Uterus (tissue), 4 donors: ENCODE measurements around the gene UBR1. TPM values are rescaled to one million over a fixed set of nuclear protein-coding genes. Genes with fewer than 3 reads are reported as not detected.

Source experiments
- DNase-seq, 2 donors: peaks; one replicate each; pipeline ENCODE4 v3.0.0-alpha.2; 2019 to 2020
- H3K27ac ChIP-seq, 2 donors: fragments of 200-600 bp; sonication (generic); 1 replicate in 1 of 2; 2 replicates in 1 of 2; pipeline ENCODE4 v1.5.1; 2016 to 2018
- H3K27me3 ChIP-seq, 2 donors: fragments of 200-600 bp; sonication (generic); one replicate each; pipeline ENCODE4 v1.5.1; 2018 to 2019; ENCODE audit warnings: control low read depth in 1 of 2
- H3K36me3 ChIP-seq, 2 donors: fragments of 200-600 bp; sonication (generic); one replicate each; pipeline ENCODE4 v1.5.1; 2019; ENCODE audit warnings: control low read depth in 1 of 2
- H3K4me1 ChIP-seq, 2 donors: fragments of 200-600 bp; sonication (generic); one replicate each; pipeline ENCODE4 v1.5.1; 2018 to 2019; ENCODE audit warnings: control low read depth in 1 of 2
- H3K4me3 ChIP-seq, 2 donors: fragments of 200-600 bp; sonication (generic); 1 replicate in 1 of 2; 2 replicates in 1 of 2; pipeline ENCODE4 v1.5.1; 2018 to 2019; ENCODE audit warnings: mild to moderate bottlenecking in 1 of 2
- H3K9me3 ChIP-seq, 2 donors: fragments of 200-600 bp; sonication (generic); one replicate each; pipeline ENCODE4 v1.5.1; 2019; ENCODE audit warnings: control low read depth in 1 of 2
- POLR2A ChIP-seq, 2 donors: fragments of 450-650 bp; IDR thresholded peaks; one replicate each; pipeline ENCODE4 v1.6.1; 2016; ENCODE audit warnings: antibody characterized with exemption in 2 of 2, mild to moderate bottlenecking in 1 of 2, moderate library complexity in 1 of 2
- intact Hi-C: fragments of 100-400 bp; cut with DNase I; formaldehyde crosslinking; loops from one replicate; pipeline ENCODE4 v1.15.1; 2023; ENCODE audit warnings: low total_unique reads
- total RNA-seq, 4 donors: library from RNA; depleted of rRNA in 3 of 4; stranded (reverse); fragments of >200 nt in 3 of 4; gene quantifications; one replicate each; pipeline versions ENCODE4 v1.1.0 to v1.2.4, GENCODE V29; 2014 to 2023
- TF ChIP-seq, protein P1 (sequence below), 4 experiments: fragments of 200-600 bp in 2 of 4; fragments of 450-650 bp in 2 of 4; sonication (generic) in 2 of 4; IDR thresholded peaks; one replicate each; pipeline ENCODE4 v1.5.1; 2016 to 2019; ENCODE audit warnings: antibody characterized with exemption in 4 of 4, mild to moderate bottlenecking in 2 of 4, moderate library complexity in 1 of 4
- donor health status: DM: yes; HTN: yes; CAD: no.

UBR1 gene
- total RNA-seq, 4 donors from 2014 or later, result 30.9 to 156 (median 60.3) TPM

DNA sequence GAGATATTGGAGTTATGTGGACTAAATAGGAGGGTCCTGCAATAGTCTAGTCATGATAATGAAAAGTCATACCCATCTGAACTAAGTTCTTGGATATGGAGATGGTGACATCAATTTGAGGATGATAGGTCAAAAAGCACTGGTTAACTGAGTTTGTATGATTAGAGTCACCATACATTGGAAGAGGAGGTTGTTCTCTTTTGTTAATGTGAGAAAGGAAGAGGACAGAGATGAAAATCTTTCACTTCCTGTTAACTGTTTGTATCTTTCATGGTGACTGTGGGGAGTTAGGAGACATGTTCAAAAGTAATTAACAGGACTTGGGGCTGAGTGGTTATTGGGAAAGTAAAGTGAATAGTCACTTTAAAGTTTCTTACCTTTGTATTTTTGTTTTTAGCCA is 38.7 kb upstream of the UBR1 start:
- intact Hi-C loops, result no loop called here
- no peaks in the 10 kb centered on the region for H3K4me1 ChIP-seq
- no peak overlapping the region for H3K4me3 ChIP-seq
- no peak for DNase-seq
- H3K27ac ChIP-seq, result no peak overlapping the region
- TF ChIP-seq, protein P1, sequence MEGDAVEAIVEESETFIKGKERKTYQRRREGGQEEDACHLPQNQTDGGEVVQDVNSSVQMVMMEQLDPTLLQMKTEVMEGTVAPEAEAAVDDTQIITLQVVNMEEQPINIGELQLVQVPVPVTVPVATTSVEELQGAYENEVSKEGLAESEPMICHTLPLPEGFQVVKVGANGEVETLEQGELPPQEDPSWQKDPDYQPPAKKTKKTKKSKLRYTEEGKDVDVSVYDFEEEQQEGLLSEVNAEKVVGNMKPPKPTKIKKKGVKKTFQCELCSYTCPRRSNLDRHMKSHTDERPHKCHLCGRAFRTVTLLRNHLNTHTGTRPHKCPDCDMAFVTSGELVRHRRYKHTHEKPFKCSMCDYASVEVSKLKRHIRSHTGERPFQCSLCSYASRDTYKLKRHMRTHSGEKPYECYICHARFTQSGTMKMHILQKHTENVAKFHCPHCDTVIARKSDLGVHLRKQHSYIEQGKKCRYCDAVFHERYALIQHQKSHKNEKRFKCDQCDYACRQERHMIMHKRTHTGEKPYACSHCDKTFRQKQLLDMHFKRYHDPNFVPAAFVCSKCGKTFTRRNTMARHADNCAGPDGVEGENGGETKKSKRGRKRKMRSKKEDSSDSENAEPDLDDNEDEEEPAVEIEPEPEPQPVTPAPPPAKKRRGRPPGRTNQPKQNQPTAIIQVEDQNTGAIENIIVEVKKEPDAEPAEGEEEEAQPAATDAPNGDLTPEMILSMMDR (IDR thresholded peaks at IDR 0.05), result no peak
- TF ChIP-seq POLR2A (IDR thresholded peaks at IDR 0.05), result no peak
- H3K9me3 ChIP-seq, result no peaks in the 10 kb centered on the region
- H3K36me3 ChIP-seq, result no peaks in the 10 kb centered on the region
- no peaks in the 10 kb centered on the region for H3K27me3 ChIP-seq

DNA sequence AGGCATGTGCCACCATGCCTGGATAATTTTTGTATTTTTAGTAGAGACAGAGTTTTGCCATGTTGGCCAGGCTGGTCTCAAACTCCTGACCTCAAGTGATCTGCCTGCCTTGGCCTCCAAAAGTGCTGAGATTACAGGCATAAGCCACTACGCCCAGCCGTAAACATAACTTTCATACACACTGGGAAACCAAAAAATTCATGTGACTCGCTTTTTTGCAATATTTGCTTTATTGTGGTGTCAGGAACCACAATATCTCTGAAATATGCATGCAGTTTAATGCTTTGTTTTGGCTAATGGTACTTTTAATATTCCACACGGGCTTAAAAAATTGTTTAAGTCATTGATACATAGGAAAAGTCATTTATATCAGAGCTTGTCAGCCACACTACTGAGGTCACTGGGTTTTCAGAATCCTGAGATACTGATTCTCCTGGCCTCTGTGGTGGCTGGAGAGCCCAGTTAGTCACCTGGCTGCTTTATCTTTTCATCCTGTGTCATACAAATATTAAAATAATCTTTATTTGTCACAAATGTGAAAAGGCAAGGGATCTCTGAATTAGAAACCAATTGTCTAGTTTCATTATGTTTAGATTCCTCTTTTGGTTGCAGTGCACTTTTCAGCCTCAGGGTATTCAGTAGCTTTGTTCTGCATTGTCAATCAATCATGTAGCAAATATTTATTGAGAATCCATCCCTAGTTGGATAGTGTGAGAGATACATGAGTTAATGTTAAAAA is 37.5 kb upstream of the UBR1 start:
- Histone ChIP-seq H3K36me3 (no peaks in the 10 kb centered on the region), H3K9me3 (no peaks in the 10 kb centered on the region), H3K27ac (no peak overlapping the region), H3K4me3 (no peak overlapping the region), H3K27me3 (no peaks in the 10 kb centered on the region), H3K4me1 (no peaks in the 10 kb centered on the region)
- DNase-seq, result no peak
- intact Hi-C loops, result no loop called here
- TF ChIP-seq POLR2A (IDR thresholded peaks at IDR 0.05), result no peak
- TF ChIP-seq, protein P1 (IDR thresholded peaks at IDR 0.05), result no peak

DNA sequence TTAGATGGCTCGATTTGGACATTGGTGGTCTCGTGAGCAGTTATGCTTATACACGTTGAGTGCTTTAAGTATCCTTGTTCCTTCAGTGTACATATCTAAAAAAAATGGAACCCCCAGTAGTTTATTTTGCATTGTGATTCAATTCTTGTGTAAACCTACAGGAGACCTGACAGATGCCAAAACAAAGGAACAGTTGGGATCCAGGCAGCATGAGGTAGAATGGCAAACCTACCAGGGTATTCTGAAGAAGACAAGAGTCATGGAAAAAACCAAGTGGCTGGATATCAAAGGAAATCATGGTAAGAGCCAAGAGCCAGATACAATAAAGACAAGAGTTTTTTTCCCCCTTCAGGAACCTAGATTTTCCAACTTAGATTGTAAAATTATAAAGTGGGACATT is 29.5 kb upstream of the UBR1 start:
- DNase-seq, result no peak
- no peak overlapping the region for H3K27ac ChIP-seq
- H3K4me1 ChIP-seq, result no peaks in the 10 kb centered on the region
- no peak overlapping the region for H3K4me3 ChIP-seq
- no peaks in the 10 kb centered on the region for H3K27me3 ChIP-seq
- TF ChIP-seq, protein P1 (IDR thresholded peaks at IDR 0.05), result no peak
- TF ChIP-seq POLR2A (IDR thresholded peaks at IDR 0.05), result no peak
- intact Hi-C loops, result no loop called here
- H3K9me3 ChIP-seq, result no peaks in the 10 kb centered on the region
- H3K36me3 ChIP-seq, result no peaks in the 10 kb centered on the region

DNA sequence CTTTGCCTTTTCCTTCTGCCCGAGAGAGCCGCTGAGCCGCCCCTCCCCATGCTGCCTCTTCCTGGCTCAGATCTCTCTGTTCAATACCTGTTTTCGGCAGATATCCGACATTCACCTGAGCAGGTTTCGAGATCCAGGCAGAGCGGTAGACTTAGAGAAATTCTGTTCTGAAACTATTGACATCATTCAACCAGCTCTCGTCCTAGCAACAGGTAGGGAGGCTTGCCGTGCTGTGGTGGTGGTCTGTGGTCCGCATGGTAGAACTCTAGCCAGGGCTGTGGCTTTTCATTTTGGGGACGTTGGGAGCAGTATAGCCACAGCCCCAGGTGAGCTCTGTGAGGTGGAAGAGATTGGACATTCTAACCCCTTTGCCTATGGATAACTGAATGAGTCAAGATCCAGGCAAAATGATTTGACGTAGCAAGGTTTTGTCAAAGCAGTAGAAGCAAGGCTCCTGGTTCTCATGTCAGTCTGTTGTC is 28.4 kb upstream of the UBR1 start:
- Histone ChIP-seq H3K27me3 (no peaks in the 10 kb centered on the region), H3K4me1 (no peaks in the 10 kb centered on the region), H3K36me3 (no peaks in the 10 kb centered on the region), H3K9me3 (no peaks in the 10 kb centered on the region), H3K4me3 (peak overlapping the region; percentile 63 to 87), H3K27ac (peak overlapping the region; percentile 77 to 84)
- intact Hi-C loops, result no loop called here
- no peak for DNase-seq
- TF ChIP-seq, protein P1 (IDR thresholded peaks at IDR 0.05), result no peak
- no peak for TF ChIP-seq POLR2A (IDR thresholded peaks at IDR 0.05)

DNA sequence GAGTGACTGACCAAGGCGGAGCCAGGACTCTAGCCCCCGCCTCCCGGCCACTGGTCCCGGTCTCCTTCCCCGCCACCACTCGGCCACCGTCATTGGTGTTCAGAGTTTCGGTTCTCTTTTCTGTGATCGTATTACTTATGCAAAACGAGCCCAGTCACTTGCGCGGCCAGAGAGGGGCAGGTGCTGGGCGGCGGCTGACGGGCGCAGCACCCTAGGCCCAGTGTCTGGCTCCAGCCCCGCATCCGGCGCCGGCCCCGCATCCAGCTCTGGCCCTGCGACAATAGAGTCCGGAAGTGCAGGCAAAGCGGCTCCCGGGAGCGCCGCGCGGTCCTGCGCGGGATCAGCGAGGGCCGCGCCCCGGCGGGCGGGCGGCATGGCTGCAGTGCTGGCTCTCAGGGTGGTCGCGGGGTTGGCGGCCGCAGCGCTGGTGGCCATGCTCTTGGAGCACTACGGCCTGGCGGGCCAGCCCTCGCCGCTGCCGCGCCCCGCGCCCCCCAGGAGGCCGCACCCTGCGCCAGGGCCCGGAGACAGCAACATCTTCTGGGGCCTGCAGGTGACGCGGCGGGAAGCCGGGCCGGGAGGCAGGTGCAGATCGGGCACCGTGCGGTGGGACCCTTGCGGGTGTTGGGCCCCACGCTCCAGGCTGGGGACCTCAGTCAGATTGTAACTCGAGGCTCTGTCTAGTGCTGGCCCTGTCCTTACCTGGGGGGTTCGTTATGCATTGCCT is 27.8 kb upstream of the UBR1 start, which contains the start of gene TMEM62:
TSS of gene TMEM62 (plus strand) at position 157 of the 727 bp plus-strand sequence. CDS start at position 374, 217 bp downstream.
- Histone ChIP-seq H3K9me3 (no peaks in the 10 kb centered on the region), H3K4me1 (no peaks in the 10 kb centered on the region), H3K4me3 (peak within 1 kb of the TSS; percentile 63 to 87), H3K36me3 (no peaks in the 10 kb centered on the region), H3K27me3 (no peaks in the 10 kb centered on the region), H3K27ac (peak within 1 kb of the TSS; percentile 77 to 84)
- DNase-seq, result peak; percentile 62 to 72
- TF ChIP-seq, protein P1 (IDR thresholded peaks at IDR 0.05), result peak in 2 of 4 experiments; percentile 1 to 6
- peak; percentile 38 to 67 for TF ChIP-seq POLR2A (IDR thresholded peaks at IDR 0.05)
- intact Hi-C loops, result no loop called here
